ENCODE measurements around the gene ATP6V1G1. TPM values are rescaled to one million over a fixed set of nuclear protein-coding genes. Genes with fewer than 3 reads are reported as not detected.
A peak's percentile ranks its signal among the peaks of the same experiment; 100 is the strongest.
"Not testable (repeated sequence)": the region's sequence is repeated elsewhere in the genome, so short reads cannot be mapped to it uniquely, and the experiment has no call there.

Gene ATP6V1G1
- total and polyA plus RNA-seq, 4 donors, result 119 to 164 (median 139) TPM

GRCh38 chr9:114574438-114574837 lies 13.1 kb upstream of the ATP6V1G1 start:
- Histone ChIP-seq H3K27ac (ENCODE audit: low read depth, low read length) (no peak overlapping the region), H3K27me3 (ENCODE audit: control insufficient read depth, insufficient read depth, low read length) (no peaks in the 10 kb centered on the region), H3K36me3 (ENCODE audit: control insufficient read depth, insufficient read depth, low read length) (no peaks in the 10 kb centered on the region), H3K4me3 (ENCODE audit: low read depth, low read length) (no peak overlapping the region), H3K9me3 (ENCODE audit: control insufficient read depth, insufficient read depth, low read length) (no peaks in the 10 kb centered on the region), H3K4me1 (ENCODE audit: control insufficient read depth, insufficient read depth, low read length) (no peaks in the 10 kb centered on the region)
- DNase-seq (ENCODE audit: low read depth in 4 of 6, low spot score in 6 of 6), result no peak
- 100% methylated on average over 1 of the region's 1 CpG for WGBS (ENCODE audit: insufficient coverage)

- not testable (repeated sequence) for H3K9me3 ChIP-seq (ENCODE audit: control insufficient read depth, insufficient read depth, low read length); H3K4me3 ChIP-seq (ENCODE audit: low read depth, low read length); DNase-seq (ENCODE audit: low read depth in 4 of 6, low spot score in 6 of 6); H3K4me1 ChIP-seq (ENCODE audit: control insufficient read depth, insufficient read depth, low read length); H3K36me3 ChIP-seq (ENCODE audit: control insufficient read depth, insufficient read depth, low read length); H3K27ac ChIP-seq (ENCODE audit: low read depth, low read length); H3K27me3 ChIP-seq (ENCODE audit: control insufficient read depth, insufficient read depth, low read length)
- 91% methylated on average over 2 of the region's 5 CpGs for WGBS (ENCODE audit: insufficient coverage)
These were observed 10.8 kb upstream of the ATP6V1G1 start for GRCh38 chr9:114576779-114577178.

GRCh38 chr9:114578134-114578533 lies 9.4 kb upstream of the ATP6V1G1 start:
- not testable (repeated sequence) for H3K27ac ChIP-seq (ENCODE audit: low read depth, low read length); H3K27me3 ChIP-seq (ENCODE audit: control insufficient read depth, insufficient read depth, low read length); H3K9me3 ChIP-seq (ENCODE audit: control insufficient read depth, insufficient read depth, low read length); DNase-seq (ENCODE audit: low read depth in 4 of 6, low spot score in 6 of 6); H3K4me3 ChIP-seq (ENCODE audit: low read depth, low read length); H3K4me1 ChIP-seq (ENCODE audit: control insufficient read depth, insufficient read depth, low read length); H3K36me3 ChIP-seq (ENCODE audit: control insufficient read depth, insufficient read depth, low read length)
- 100% methylated on average over 1 of the region's 5 CpGs for WGBS (ENCODE audit: insufficient coverage)

GRCh38 chr9:114580609-114581193 lies 6.9 kb upstream of the ATP6V1G1 start:
- H3K4me1 ChIP-seq (ENCODE audit: control insufficient read depth, insufficient read depth, low read length), result no peaks in the 10 kb centered on the region
- no peak overlapping the region for H3K27ac ChIP-seq (ENCODE audit: low read depth, low read length)
- no peaks in the 10 kb centered on the region for H3K9me3 ChIP-seq (ENCODE audit: control insufficient read depth, insufficient read depth, low read length)
- no peaks in the 10 kb centered on the region for H3K36me3 ChIP-seq (ENCODE audit: control insufficient read depth, insufficient read depth, low read length)
- no peaks in the 10 kb centered on the region for H3K27me3 ChIP-seq (ENCODE audit: control insufficient read depth, insufficient read depth, low read length)
- no peak overlapping the region for H3K4me3 ChIP-seq (ENCODE audit: low read depth, low read length)
- DNase-seq (ENCODE audit: low read depth in 4 of 6, low spot score in 6 of 6), result no peak
- 100% methylated on average over 2 of the region's 2 CpGs for WGBS (ENCODE audit: insufficient coverage)

GRCh38 chr9:114583371-114584155 lies 4.0 kb upstream of the ATP6V1G1 start:
- peaks cover 7% of the 10 kb centered on the region for H3K4me1 ChIP-seq (ENCODE audit: control insufficient read depth, insufficient read depth, low read length)
- DNase-seq (ENCODE audit: low read depth in 4 of 6, low spot score in 6 of 6), result no peak
- no peaks in the 10 kb centered on the region for H3K36me3 ChIP-seq (ENCODE audit: control insufficient read depth, insufficient read depth, low read length)
- H3K9me3 ChIP-seq (ENCODE audit: control insufficient read depth, insufficient read depth, low read length), result no peaks in the 10 kb centered on the region
- H3K27me3 ChIP-seq (ENCODE audit: control insufficient read depth, insufficient read depth, low read length), result no peaks in the 10 kb centered on the region
- no peak overlapping the region for H3K27ac ChIP-seq (ENCODE audit: low read depth, low read length)
- no peak overlapping the region for H3K4me3 ChIP-seq (ENCODE audit: low read depth, low read length)
- WGBS (ENCODE audit: insufficient coverage), result 13% methylated on average over 1 of the region's 5 CpGs

- H3K4me3 ChIP-seq (ENCODE audit: low read depth, low read length), result peak overlapping the region; percentile 75
- WGBS (ENCODE audit: insufficient coverage), result 10% methylated on average over 8 of the region's 12 CpGs
- H3K27ac ChIP-seq (ENCODE audit: low read depth, low read length), result peak overlapping the region; percentile 72
- peak in 1 of 6 donors; percentile 57 for DNase-seq (ENCODE audit: low read depth in 4 of 6, low spot score in 6 of 6)
- H3K9me3 ChIP-seq (ENCODE audit: control insufficient read depth, insufficient read depth, low read length), result no peaks in the 10 kb centered on the region
- peaks cover 27% of the 10 kb centered on the region for H3K4me1 ChIP-seq (ENCODE audit: control insufficient read depth, insufficient read depth, low read length)
- H3K27me3 ChIP-seq (ENCODE audit: control insufficient read depth, insufficient read depth, low read length), result no peaks in the 10 kb centered on the region
- H3K36me3 ChIP-seq (ENCODE audit: control insufficient read depth, insufficient read depth, low read length), result peaks cover 6% of the 10 kb centered on the region
These were observed 641 bp downstream of the ATP6V1G1 start for GRCh38 chr9:114588210-114588609.

- peaks cover 27% of the 10 kb centered on the region for H3K4me1 ChIP-seq (ENCODE audit: control insufficient read depth, insufficient read depth, low read length)
- no peaks in the 10 kb centered on the region for H3K27me3 ChIP-seq (ENCODE audit: control insufficient read depth, insufficient read depth, low read length)
- WGBS (ENCODE audit: insufficient coverage), result 23% methylated on average over 5 of the region's 11 CpGs
- peak in 1 of 6 donors; percentile 6 for DNase-seq (ENCODE audit: low read depth in 4 of 6, low spot score in 6 of 6)
- H3K27ac ChIP-seq (ENCODE audit: low read depth, low read length), result no peak overlapping the region
- peak overlapping the region; percentile 75 for H3K4me3 ChIP-seq (ENCODE audit: low read depth, low read length)
- H3K9me3 ChIP-seq (ENCODE audit: control insufficient read depth, insufficient read depth, low read length), result no peaks in the 10 kb centered on the region
- H3K36me3 ChIP-seq (ENCODE audit: control insufficient read depth, insufficient read depth, low read length), result peaks cover 13% of the 10 kb centered on the region
These were observed 1.3 kb downstream of the ATP6V1G1 start for GRCh38 chr9:114588651-114589526.

- no peak overlapping the region for H3K27ac ChIP-seq (ENCODE audit: low read depth, low read length)
- 92% methylated on average over 5 of the region's 6 CpGs for WGBS (ENCODE audit: insufficient coverage)
- H3K4me1 ChIP-seq (ENCODE audit: control insufficient read depth, insufficient read depth, low read length), result peaks cover 27% of the 10 kb centered on the region
- H3K36me3 ChIP-seq (ENCODE audit: control insufficient read depth, insufficient read depth, low read length), result peaks cover 27% of the 10 kb centered on the region
- DNase-seq (ENCODE audit: low read depth in 4 of 6, low spot score in 6 of 6), result no peak
- H3K9me3 ChIP-seq (ENCODE audit: control insufficient read depth, insufficient read depth, low read length), result no peaks in the 10 kb centered on the region
- no peaks in the 10 kb centered on the region for H3K27me3 ChIP-seq (ENCODE audit: control insufficient read depth, insufficient read depth, low read length)
- no peak overlapping the region for H3K4me3 ChIP-seq (ENCODE audit: low read depth, low read length)
These were observed 2.8 kb downstream of the ATP6V1G1 start for GRCh38 chr9:114590328-114590727.

- Histone ChIP-seq H3K27me3 (ENCODE audit: control insufficient read depth, insufficient read depth, low read length) (no peaks in the 10 kb centered on the region), H3K4me3 (ENCODE audit: low read depth, low read length) (no peak overlapping the region), H3K4me1 (ENCODE audit: control insufficient read depth, insufficient read depth, low read length) (peaks cover 27% of the 10 kb centered on the region), H3K36me3 (ENCODE audit: control insufficient read depth, insufficient read depth, low read length) (peaks cover 34% of the 10 kb centered on the region), H3K9me3 (ENCODE audit: control insufficient read depth, insufficient read depth, low read length) (no peaks in the 10 kb centered on the region), H3K27ac (ENCODE audit: low read depth, low read length) (no peak overlapping the region)
- DNase-seq (ENCODE audit: low read depth in 4 of 6, low spot score in 6 of 6), result no peak
- 82% methylated on average over 4 of the region's 5 CpGs for WGBS (ENCODE audit: insufficient coverage)
These were observed 3.8 kb downstream of the ATP6V1G1 start for GRCh38 chr9:114591291-114591787.

Measured in spinal cord (tissue), 10 donors.